HFFc6 (cell line): ENCODE measurements around the gene TRPC4. TPM values are rescaled to one million over a fixed set of nuclear protein-coding genes. Genes with fewer than 3 reads are reported as not detected.
A peak's percentile ranks its signal among the peaks of the same experiment; 100 is the strongest.

Source experiments
- DNase-seq: peaks from one replicate; pipeline ENCODE4 v3.0.0-alpha.2; 2018
- H3K27ac Mint-ChIP-seq: 2 replicates; pipeline ENCODE4 v1.8.0; 2020; ENCODE audit warnings: mild to moderate bottlenecking, mixed read lengths
- H3K27me3 Mint-ChIP-seq: 2 replicates; pipeline ENCODE4 v1.8.0; 2021; ENCODE audit warnings: mild to moderate bottlenecking, moderate library complexity, mixed read lengths; ENCODE audit not compliant: insufficient read depth
- H3K36me3 Mint-ChIP-seq: 2 replicates; pipeline ENCODE4 v1.8.0; 2021; ENCODE audit warnings: low read depth, mixed read lengths
- H3K4me1 Mint-ChIP-seq: 2 replicates; pipeline ENCODE4 v1.8.0; 2020; ENCODE audit warnings: low read depth, mixed read lengths
- H3K4me3 Mint-ChIP-seq: 2 replicates; pipeline ENCODE4 v1.8.0; 2020; ENCODE audit warnings: mild to moderate bottlenecking, moderate library complexity, mixed read lengths
- H3K9me3 Mint-ChIP-seq: 2 replicates; pipeline ENCODE4 v1.8.0; 2020; ENCODE audit warnings: mild to moderate bottlenecking, mixed read lengths
- total RNA-seq, 6 experiments: library from RNA; stranded (reverse); fragmentation: NEBNext Ultra II Directional; extraction: Animal tissue kit (Norgen Biotek cat#: 25700); gene quantifications; 2 replicates in 1 of 6; 3 replicates in 5 of 6; pipeline ENCODE4 v1.2.3, GENCODE V29; 2021
- TF ChIP-seq, protein P1 (sequence below): fragments of 200-600 bp; sonication (generic); IDR thresholded peaks from 2 replicates; pipeline ENCODE4 v1.5.0; 2021; ENCODE audit warnings: antibody characterized with exemption, mild to moderate bottlenecking

The TRPC4 gene
- total RNA-seq, 6 experiments from 2014 or later: 14.3 to 17.5 (median 15.4) TPM

DNA sequence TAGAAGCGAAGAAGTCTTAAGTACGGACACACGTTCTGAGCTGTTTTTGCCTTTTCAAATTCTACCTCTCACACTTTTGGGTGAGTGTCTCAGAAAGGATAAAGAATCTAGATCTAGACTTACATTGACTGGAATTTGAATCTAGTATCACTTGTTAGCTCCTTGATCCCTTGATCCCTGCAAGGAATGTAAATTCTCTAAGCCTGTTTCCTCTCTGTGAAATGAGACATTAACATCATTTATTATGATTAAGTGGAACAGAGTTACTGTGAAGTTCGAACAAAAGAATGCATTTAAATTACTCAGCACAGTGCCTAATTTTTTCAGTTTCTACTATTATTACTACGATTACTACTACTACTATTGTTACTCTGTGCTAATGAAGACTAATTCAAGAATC lies 184.4 kb downstream of the TRPC4 start:
- no peak for DNase-seq
- H3K4me1 Mint-ChIP-seq: peaks cover 56% of the 10 kb centered on the region
- H3K27me3 Mint-ChIP-seq: no peaks in the 10 kb centered on the region
- TF ChIP-seq, protein P1, sequence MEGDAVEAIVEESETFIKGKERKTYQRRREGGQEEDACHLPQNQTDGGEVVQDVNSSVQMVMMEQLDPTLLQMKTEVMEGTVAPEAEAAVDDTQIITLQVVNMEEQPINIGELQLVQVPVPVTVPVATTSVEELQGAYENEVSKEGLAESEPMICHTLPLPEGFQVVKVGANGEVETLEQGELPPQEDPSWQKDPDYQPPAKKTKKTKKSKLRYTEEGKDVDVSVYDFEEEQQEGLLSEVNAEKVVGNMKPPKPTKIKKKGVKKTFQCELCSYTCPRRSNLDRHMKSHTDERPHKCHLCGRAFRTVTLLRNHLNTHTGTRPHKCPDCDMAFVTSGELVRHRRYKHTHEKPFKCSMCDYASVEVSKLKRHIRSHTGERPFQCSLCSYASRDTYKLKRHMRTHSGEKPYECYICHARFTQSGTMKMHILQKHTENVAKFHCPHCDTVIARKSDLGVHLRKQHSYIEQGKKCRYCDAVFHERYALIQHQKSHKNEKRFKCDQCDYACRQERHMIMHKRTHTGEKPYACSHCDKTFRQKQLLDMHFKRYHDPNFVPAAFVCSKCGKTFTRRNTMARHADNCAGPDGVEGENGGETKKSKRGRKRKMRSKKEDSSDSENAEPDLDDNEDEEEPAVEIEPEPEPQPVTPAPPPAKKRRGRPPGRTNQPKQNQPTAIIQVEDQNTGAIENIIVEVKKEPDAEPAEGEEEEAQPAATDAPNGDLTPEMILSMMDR: no peak
- H3K36me3 Mint-ChIP-seq: peaks cover 33% of the 10 kb centered on the region
- H3K9me3 Mint-ChIP-seq: no peaks in the 10 kb centered on the region
- peak overlapping the region; percentile 47 for H3K27ac Mint-ChIP-seq
- H3K4me3 Mint-ChIP-seq: no peak overlapping the region

DNA sequence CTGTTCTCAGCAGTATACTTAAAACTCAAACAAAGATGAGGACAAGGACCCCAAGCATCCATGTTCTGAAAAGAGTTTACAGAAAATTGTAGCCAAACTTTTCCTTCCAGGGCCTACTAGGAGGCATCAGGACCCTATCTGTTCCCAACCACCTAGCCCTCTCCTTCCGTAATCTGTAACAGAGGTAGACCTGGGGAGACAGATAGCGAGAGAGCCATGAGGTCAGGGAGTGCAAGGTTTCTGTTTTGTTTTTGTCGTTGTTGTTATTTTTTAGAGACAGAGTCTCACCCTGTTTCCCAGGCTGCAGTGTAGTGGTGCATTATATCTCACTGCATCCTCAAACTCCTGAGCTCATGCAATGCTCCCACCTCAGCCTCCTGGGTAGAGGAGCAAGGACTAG lies 187.1 kb downstream of the TRPC4 start:
- no peaks in the 10 kb centered on the region for H3K27me3 Mint-ChIP-seq
- DNase-seq: no peak
- H3K36me3 Mint-ChIP-seq: peaks cover 14% of the 10 kb centered on the region; the same call in 1 of the 2 replicates
- TF ChIP-seq, protein P1: no peak
- H3K27ac Mint-ChIP-seq: peak overlapping the region; percentile 86
- no peaks in the 10 kb centered on the region for H3K9me3 Mint-ChIP-seq
- peaks cover 56% of the 10 kb centered on the region for H3K4me1 Mint-ChIP-seq
- peak overlapping the region; percentile 58; the same call in 1 of the 2 replicates for H3K4me3 Mint-ChIP-seq

DNA sequence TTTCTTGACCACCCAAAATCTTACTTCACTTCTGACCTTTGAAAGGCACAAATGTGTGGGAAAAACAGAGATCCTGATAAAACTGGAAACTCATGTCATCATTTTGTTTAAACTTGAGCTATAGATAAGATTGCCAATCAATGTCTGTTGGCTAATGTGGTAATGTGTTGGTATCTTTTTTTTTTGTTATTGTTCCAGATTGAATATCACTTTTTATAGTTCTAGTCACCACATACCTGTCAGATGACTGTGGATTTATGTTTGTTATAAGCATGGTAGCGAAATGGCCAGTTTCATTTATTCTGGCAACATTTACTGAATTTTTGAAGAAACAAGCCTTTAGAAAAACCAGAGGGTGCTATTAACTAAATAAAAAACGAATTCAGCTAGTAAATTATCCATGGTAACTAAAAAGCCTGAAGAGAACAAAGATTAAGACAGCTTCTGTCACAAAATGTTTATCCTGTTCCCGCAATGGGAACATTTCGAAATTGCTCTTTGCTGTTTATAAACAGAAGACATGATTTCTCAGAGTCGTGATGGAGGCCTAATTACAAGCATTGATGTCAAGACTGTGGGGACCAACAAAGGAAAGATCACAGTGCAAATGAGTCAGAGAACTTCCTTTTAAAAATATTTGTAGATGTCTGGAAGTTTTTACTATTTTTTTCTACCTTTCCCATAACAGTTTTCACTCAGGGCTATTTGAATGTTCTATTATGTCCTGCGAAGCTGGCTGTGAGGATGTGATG lies 188.1 kb downstream of the TRPC4 start:
- TF ChIP-seq, protein P1: no peak
- H3K27ac Mint-ChIP-seq: peak overlapping the region; percentile 86
- peaks cover 51% of the 10 kb centered on the region for H3K4me1 Mint-ChIP-seq
- DNase-seq: peak; percentile 78
- H3K36me3 Mint-ChIP-seq: peaks cover 14% of the 10 kb centered on the region; the same call in 1 of the 2 replicates
- no peaks in the 10 kb centered on the region for H3K27me3 Mint-ChIP-seq
- H3K4me3 Mint-ChIP-seq: peak overlapping the region; percentile 58
- H3K9me3 Mint-ChIP-seq: no peaks in the 10 kb centered on the region

DNA sequence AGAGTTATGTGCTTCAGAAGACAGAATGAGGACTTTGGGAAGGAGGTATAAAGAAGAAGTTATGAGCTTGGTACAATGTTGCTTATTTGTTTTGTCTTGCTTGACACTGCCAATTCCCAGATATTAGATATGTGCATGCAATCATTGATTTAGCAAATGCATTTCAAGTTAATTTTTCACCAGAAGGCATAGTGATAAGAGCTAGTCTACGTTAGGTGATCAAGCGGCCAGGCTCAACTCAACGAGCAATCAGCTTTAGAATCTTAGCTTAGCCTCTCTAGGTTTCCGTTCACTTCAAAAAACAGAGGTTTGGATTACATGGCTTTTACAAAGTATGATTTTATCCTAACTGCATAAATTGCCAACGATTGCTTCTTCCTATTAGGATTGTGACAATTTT lies 189.4 kb downstream of the TRPC4 start:
- Mint-ChIP-seq H3K4me3 (no peak overlapping the region), H3K27me3 (no peaks in the 10 kb centered on the region), H3K27ac (peak overlapping the region; percentile 24; the same call in 1 of the 2 replicates), H3K9me3 (no peaks in the 10 kb centered on the region), H3K36me3 (peaks cover 20% of the 10 kb centered on the region), H3K4me1 (peaks cover 40% of the 10 kb centered on the region)
- TF ChIP-seq, protein P1: no peak
- no peak for DNase-seq

DNA sequence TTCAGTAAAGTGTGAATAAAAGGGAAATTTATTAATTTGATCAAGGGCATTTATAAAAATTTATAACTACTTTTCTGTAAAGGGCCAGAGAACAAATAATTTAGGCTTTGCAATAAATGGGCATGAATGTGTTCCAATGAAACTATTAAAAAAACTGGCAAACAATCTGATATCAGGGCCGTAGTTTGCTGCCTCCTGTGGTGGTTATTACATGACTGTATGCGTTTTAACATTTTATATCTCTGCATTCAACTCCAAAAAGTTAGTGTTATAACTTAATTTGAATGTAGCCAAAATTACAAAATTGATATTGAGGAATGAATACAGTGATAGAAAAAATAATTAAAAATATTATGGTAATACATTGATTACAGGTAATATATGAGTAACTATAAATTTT lies 190.5 kb downstream of the TRPC4 start:
- Mint-ChIP-seq H3K36me3 (peaks cover 22% of the 10 kb centered on the region), H3K27ac (no peak overlapping the region), H3K9me3 (no peaks in the 10 kb centered on the region), H3K4me3 (no peak overlapping the region), H3K4me1 (peaks cover 35% of the 10 kb centered on the region), H3K27me3 (no peaks in the 10 kb centered on the region)
- DNase-seq: no peak
- TF ChIP-seq, protein P1: peak; percentile 60
